Activated CD8-positive, alpha-beta memory T cell treated with anti-CD3 and anti-CD28 coated beads for 1 hour (primary cell): Measurements from ENCODE around the gene NAPA.
A peak's percentile ranks its signal among the peaks of the same experiment; 100 is the strongest.

ENCODE experiments used
- DNase-seq, 2 donors: peaks; one replicate each; pipeline ENCODE4 v3.0.0-alpha.2; 2020; ENCODE audit warnings: low read depth in 1 of 2; ENCODE audit errors: extremely low read depth in 1 of 2

NAPA gene

DNA sequence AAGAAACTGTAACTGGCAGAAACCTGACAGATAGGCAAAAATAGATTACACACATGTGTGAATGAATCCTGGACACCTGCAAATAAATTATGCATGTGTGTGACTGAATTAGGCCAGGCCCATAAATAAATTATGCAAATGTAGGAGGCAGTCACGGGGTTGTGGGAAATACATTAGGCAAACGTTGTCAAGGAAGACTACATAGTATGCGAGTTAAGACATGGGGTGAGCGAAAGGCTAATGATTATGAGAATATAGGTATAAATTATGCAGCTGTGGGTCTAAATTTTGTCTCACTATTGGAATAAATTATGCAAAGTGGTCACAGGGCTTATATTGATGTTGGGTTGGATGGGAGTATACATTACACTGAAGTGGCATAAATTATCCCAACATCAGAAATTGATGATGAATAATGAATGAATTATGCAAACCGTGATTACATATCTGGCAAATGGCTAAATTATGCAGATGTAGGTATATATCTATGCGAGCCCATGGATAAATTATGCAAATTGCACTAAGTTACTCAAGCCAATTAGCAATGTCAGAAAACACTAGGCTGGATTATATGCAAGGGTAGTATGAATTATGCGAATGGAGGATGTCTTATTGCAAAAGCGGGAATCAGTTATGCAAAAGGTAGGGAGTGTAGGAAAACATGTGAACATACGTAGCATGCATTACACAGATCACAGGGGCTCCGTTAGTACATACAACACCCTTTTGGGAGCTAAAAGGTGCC lies 50.0 kb downstream of the NAPA start:
- no peak for DNase-seq

DNA sequence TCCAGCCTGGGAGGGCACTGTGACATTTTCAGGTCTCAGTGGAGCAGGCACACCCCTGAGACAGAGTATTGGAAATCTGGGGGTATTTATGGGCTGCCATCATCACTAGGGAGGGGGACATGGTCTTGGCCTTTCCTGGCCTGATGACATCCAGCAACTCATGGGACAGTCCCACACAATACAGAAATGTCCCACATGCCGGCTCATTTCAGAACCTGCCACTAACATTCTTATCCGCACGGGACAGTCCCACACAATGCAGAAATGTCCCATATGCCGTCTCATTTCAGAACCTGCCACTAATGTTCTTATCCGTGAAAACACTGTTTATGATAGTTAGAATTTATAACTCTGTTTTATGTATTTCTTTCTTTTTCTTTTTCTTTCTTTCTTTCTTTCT lies 53.0 kb downstream of the NAPA start:
- DNase-seq, result no peak

DNA sequence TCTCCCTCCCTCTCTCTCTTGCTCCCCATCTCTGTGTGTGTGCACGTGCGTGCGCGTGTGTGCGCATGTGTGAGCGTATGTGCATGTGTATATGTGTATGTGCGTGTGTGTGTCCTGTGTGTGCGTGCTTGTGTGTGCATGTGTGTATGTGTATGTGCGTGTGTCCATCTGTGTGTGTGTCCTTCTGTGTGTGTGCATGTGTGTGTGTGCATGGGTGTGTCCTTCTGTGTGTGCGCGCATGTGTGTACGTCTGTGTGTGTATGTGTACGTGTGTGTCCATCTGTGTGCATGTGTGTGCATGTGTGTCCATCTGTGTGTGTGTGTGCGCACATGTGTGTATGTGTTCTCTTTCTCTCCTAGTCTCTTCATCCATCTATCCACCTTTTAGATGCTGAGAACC lies 55.4 kb downstream of the NAPA start:
- no peak for DNase-seq

DNA sequence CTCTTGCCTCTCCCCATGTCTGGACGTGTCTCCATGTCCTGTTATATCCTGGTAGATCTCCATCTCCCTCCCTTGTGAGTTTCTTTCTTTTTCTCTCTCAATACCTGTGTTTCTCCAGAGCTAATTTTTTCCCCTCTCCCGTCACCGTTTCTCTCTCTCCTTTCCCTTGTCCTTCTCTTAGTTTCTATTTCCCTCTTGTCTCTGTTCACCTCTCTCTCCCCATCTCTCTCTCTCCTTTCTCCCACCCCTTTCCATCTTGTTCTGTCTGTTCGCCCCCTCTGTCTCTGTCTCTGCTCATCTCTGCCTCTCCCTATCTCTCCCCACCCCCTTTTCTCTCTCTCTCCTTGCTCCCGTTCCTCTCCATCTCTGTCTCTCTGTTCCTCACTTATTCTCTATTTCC lies 56.2 kb downstream of the NAPA start:
- DNase-seq, result no peak

DNA sequence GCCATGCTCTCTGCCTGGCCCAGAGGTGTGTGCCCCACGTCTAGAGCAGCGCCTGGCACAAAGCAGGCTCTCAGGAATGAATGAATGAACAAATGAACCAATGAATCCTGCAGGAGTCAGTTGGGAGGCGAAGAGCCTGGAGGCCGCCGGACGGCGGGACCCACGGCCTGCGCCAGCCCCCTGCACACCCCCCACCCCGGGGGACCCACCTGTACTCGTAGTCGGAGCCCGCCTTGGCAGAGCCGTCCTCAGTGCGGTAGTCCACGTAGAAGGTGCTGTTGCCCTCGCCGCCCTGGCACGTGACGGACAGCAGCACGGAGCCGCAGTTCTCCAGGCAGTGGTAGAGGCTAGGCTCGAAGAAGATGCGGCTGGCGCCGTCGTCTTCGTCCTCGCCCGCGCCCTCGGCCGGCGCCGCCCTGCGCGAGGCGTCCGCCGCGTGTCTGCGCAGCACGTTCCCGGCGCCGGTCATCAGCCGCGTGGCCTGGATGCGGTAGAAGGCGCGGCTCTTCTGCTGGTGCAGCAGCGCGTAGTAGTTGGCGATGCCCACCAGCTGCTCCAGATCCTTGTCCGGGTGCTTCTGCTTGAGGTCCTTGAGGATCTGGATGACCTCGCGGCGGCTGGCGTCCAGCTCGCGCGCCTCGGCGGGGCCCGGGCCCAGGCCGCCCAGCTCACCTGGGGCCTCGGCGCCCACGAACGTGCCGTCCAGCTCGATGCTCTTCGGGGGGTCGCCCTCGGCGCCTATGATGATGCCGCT lies 58.0 kb downstream of the NAPA start:
- DNase-seq, result no peak

DNA sequence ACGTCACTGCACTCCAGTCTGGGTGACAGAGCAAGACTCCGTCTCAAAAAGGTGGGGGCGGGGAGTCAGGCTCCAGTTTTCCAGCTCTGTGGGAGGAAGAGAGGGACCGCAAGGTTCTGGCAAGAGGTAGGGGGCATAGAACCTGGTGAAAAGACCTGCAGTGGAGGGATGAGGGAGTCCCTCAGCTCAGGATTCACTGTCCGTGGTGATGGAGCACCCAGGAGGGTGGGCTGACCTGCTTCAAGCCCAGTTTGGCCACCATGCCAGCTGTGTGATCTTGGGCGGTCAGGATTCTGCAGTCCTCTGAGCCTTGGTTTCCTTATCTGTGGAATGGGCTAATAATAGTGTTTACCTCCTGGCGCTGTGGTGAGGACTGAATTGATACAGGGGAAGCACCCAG lies 64.4 kb downstream of the NAPA start:
- no peak for DNase-seq

DNA sequence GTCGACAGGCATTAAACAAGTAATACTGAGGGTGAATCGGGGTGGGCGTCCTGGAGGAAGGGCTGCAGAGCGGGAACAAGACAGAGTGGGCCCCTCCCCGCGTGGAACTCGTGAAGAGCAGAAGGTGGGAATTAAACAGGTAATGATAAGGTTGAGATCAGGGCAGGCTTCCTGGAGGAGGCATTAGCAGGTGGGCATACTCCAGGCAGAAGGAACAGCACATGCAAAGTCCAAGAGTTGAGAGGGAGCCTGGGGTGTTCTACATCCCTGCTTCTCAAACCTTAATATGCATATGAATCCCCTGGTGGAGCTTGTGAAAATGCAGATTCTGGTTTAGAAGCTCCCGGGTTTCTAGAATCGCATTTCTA lies 66.5 kb downstream of the NAPA start:
- DNase-seq, result no peak

DNA sequence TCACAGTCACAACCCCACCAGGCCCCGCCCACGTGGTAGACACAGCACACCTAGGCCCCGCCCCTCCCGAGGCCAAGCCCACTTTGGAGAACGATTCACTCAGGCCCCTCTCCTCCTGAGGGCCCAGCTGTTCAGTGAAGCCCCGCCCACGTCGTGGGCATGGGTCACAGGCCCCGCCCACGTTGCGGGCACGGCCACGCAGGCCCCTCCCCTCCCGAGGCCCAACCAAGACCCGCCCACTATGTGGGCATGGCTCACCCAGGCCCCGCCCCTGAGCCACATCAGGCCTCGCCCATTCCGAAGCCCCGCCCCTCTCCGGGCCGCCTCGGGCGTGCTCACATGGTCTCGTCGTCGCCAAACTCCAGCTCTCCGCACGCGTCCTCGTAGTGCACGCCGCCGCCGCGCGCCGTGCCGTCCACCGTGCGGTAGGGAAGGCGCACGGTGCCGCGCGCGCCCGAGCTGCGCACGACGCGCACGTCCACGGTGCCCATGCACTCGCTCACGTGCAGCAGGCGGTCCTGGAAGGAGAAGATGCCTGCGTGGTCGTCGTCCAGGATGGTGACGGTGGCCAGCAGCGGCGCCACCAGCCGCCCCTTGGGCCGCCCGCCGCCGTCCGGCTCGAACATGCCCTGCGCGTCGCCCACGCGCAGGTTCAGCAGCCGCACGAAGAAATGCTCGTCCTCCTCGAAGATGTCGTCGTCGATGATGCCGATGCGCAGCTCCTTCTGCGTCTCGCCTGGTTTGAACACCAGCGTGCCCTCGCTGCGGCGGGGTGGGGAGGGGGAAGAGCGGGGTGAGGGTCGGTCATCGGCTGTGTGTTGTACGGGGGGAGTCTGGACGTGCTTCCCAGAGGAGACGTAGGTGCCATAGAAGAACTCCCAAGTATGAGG lies 67.1 kb downstream of the NAPA start:
- DNase-seq, result peak in 1 of 2 donors; percentile 19

DNA sequence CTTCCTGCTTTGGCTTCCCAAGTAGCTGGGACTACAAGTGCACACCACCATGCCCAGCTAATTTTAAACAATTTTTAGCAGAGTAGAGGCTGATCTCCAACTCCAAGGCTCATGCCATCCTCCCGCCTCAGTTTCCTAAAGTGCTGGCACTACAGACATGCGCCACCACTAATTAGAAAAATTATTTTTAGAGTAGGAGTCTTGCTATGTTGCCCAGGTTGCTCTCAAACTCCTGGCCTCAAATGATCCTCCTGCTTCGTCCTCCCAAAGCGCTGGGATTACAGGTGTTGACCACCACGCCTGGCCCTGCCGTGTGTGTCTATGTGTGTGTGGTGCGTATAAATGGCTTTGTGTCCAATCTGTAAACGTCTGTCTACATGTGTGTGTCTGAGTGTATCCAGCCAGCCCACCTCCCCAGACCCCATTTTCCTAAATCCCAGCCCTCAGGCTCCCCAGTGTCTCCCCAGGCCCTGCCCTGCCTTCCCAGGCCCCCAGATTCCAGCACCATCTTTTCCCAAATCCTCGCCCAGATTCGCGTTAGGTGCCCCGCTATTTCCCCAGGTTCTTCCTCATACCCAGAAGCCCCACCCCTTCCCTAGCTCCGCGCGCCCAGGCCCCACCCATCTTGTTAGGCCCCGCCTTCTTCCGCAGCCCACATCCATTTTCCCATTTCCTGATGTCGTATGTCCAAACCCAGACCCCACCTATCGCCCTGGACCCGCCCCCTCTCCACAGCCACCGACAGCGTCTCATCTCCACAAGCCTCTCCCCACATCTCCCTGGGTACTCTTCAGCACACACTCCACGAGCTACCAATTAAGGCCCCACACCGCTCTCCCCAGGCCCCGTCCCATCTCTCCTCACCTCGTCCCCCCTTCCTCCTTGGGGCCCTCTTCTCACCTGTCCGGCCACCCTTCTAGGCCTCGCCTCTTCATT lies 68.1 kb downstream of the NAPA start:
- no peak for DNase-seq

DNA sequence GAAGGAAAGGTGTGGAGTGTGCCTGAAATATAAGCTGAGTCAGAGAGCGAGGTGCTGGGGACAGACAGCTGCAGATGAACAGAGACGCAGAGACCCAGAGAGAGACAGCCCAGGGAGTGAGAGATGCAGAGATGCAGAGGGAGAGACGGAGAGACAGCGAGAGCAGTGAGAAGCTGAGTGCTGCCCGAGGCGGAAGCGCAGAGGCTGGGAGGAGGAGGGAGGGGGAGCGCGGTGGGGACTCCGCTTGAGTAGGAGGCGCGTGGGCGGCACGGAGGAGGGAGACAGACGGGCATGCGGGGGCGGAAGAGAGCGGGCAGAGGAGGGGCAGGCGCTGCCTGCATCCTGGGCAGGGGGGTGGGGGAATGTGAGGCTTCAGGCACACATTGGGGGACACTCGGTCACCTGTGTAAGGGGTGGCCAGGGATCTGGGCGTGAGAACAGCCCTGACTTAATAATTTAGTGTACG lies 68.9 kb downstream of the NAPA start:
- peak; percentile 34 to 70 for DNase-seq

DNA sequence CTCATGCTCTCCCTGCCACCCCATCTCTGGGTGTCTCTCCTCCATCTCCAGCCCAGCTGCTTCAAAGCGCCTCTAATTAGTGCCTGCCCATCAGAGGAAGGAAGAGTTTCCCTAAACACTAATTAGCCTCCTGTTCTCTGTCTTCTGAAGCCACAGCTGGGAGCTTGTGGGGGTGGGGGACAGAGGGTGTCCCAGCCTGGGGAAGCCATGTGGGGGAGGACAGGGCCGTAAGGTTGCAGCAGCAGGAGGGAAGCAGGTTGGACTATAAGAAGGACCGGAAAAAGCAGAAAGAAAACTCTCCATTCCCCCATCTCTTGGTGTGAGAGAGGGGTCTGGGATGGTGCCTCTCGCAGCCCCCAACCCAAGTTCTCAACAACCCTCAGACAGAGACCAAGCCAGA lies 69.3 kb downstream of the NAPA start:
- DNase-seq, result no peak

DNA sequence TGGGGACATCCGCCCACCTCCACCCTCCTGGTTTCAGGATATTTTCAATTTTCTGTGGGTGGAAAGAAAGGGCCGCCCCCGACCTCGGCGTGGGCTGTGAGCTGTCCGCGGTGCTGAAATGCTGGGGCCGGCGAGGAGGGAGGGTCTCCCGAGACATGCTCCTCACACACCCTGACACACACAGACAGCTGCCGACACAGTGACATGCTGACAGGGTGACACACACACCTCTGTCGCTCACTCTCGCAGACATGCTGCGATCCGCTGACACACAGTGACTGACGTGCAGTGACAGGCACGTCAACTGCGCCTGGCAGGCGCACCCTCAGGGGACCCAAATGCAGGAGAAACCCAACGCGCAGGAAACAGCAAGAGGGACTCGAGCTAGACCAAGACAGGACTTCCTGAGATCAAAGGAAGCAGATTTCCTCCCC lies 70.5 kb downstream of the NAPA start:
- DNase-seq, result peak in 1 of 2 donors; percentile 15

DNA sequence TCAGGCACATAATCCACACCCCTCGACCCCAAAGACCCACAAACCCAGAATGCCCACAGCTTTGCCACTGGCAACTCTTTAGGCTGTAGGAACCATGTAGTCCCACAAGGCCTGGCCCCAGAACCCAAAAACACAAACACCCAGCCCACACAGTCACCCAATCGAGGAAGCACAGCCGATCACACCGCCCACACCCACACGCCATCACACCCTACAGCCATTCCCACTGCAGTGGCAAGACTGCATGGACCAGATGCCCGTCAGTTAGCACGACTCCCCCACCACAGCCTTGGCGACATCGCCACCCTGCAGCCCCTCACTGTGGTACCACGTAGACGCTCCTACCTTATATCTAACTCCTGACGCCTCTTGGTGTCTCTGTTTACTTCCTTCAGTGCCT lies 71.5 kb downstream of the NAPA start:
- no peak for DNase-seq

DNA sequence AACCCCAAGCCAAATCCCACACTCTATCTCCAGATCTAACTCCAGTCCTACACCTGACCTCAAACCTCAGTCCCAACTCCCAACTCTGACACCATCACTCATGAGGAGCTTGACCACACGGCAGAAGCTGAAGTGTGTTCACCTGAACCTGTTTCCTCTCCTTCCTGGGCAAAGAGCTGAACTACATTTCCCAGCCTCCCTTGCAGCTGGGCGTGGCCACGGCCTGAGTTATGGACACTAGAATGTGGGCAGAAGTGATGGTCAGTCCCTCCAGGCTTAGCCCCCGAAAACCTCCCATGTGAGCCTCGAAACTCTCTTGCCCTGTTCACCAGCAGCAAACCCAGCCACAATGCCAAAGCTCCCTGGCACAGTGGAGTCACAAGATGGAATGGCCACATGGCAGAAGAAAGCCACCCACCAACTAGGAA lies 76.1 kb downstream of the NAPA start:
- DNase-seq, result no peak
